HepG2 (cell line): ENCODE results near the gene CGREF1. TPM values are rescaled to one million over a fixed set of nuclear protein-coding genes. Genes with fewer than 3 reads are reported as not detected.

Experiments used
- ATF7-NPFF ChIP-seq: sonication (generic); formaldehyde crosslinking; IDR thresholded peaks from 2 replicates; pipeline ENCODE4 v1.8.1; 2023; ENCODE audit warnings: mild to moderate bottlenecking, low read depth, missing genetic modification reagents, moderate library complexity
- CREB1 ChIP-seq, 2 experiments: fragments of 450-650 bp in 1 of 2; IDR thresholded peaks; 2 replicates each; pipeline ENCODE4 v1.6.1; 2016 to 2017; ENCODE audit warnings: control low read depth in 1 of 2, mild to moderate bottlenecking in 1 of 2, missing compliant biosample characterization in 1 of 2, missing genetic modification characterization in 1 of 2
- FOXA3 ChIP-seq: IDR thresholded peaks from 2 replicates; pipeline ENCODE4 v1.6.1; 2016; ENCODE audit warnings: missing genetic modification reagents, missing compliant biosample characterization
- FOXO1 ChIP-seq: sonication (generic); formaldehyde crosslinking; IDR thresholded peaks from 2 replicates; pipeline ENCODE4 v1.4.0; 2020; ENCODE audit warnings: missing genetic modification reagents
- GATAD2A ChIP-seq: IDR thresholded peaks from 2 replicates; pipeline ENCODE4 v1.6.1; 2016
- PRMT3 ChIP-seq: sonication (generic); formaldehyde crosslinking; IDR thresholded peaks from 2 replicates; pipeline ENCODE4 v1.8.1; 2022; ENCODE audit warnings: low read depth, mild to moderate bottlenecking, moderate library complexity, missing genetic modification reagents, borderline replicate concordance
- SMAD9 ChIP-seq: sonication (generic); formaldehyde crosslinking; IDR thresholded peaks from 2 replicates; pipeline ENCODE4 v1.5.1; 2020; ENCODE audit warnings: mild to moderate bottlenecking, missing genetic modification reagents
- SNAPC2 ChIP-seq: sonication (generic); formaldehyde crosslinking; IDR thresholded peaks from 2 replicates; pipeline ENCODE4 v1.8.1; 2022; ENCODE audit warnings: mild to moderate bottlenecking, missing genetic modification reagents
- SSRP1 ChIP-seq: IDR thresholded peaks from 2 replicates; pipeline ENCODE4 v1.6.1; 2016; ENCODE audit warnings: control low read depth
- ZC3H4 ChIP-seq: sonication (generic); formaldehyde crosslinking; IDR thresholded peaks from 2 replicates; pipeline ENCODE4 v1.4.0; 2020; ENCODE audit warnings: missing genetic modification reagents, borderline replicate concordance
- ZNF124 ChIP-seq: sonication (generic); formaldehyde crosslinking; IDR thresholded peaks from 2 replicates; pipeline ENCODE4 v1.4.0; 2020; ENCODE audit warnings: missing genetic modification reagents
- ZNF350 ChIP-seq: sonication (generic); formaldehyde crosslinking; IDR thresholded peaks from 2 replicates; pipeline ENCODE4 v1.4.0; 2020; ENCODE audit warnings: mild to moderate bottlenecking, low read depth, missing genetic modification reagents, borderline replicate concordance
- ZNF563 ChIP-seq: sonication (generic); formaldehyde crosslinking; IDR thresholded peaks from 2 replicates; pipeline ENCODE4 v1.8.0; 2022; ENCODE audit warnings: mild to moderate bottlenecking, moderate library complexity, missing genetic modification reagents
- ZNF614 ChIP-seq: IDR thresholded peaks from 2 replicates; pipeline ENCODE4 v1.6.1; 2018; ENCODE audit warnings: missing biosample characterization, missing genetic modification reagents, inconsistent platforms, borderline replicate concordance
- ZNF646 ChIP-seq: sonication (generic); formaldehyde crosslinking; IDR thresholded peaks from 2 replicates; pipeline ENCODE4 v1.9.0; 2021; ENCODE audit warnings: mild to moderate bottlenecking, missing genetic modification reagents
- polyA plus RNA-seq, 8 experiments: library from polyadenylated mRNA; depleted of rRNA in 3 of 8; stranded (reverse) in 7 of 8; unstranded in 1 of 8; fragments of >200 nt; fragmentation: Illumina TruSeq in 4 of 8; extraction: Trizol in 4 of 8; gene quantifications; 2 replicates each; pipeline versions ENCODE4 v1.2.1 to v1.2.3, GENCODE V29; 2011 to 2016; ENCODE audit warnings: low read depth in 4 of 8, missing spikeins in 1 of 8, mixed read lengths in 1 of 8; ENCODE audit not compliant: insufficient read depth in 1 of 8
- total RNA-seq, 5 experiments: library from RNA; depleted of rRNA; stranded (reverse); fragments of >200 nt; fragmentation: Illumina TruSeq; extraction: Trizol; gene quantifications; 2 replicates each; pipeline ENCODE4 v1.2.3, GENCODE V29; 2016; ENCODE audit warnings: low read depth in 1 of 5
- TF ChIP-seq, protein P1 (sequence below): sonication (generic); formaldehyde crosslinking; IDR thresholded peaks from 2 replicates; pipeline ENCODE4 v1.4.0; 2020; ENCODE audit warnings: missing genetic modification reagents
- TF ChIP-seq, protein P2 (sequence below): sonication (generic); formaldehyde crosslinking; IDR thresholded peaks from 2 replicates; pipeline ENCODE4 v1.4.0; 2020; ENCODE audit warnings: mild to moderate bottlenecking, missing genetic modification reagents

The CGREF1 gene
- total and polyA plus RNA-seq, 2 of the 13 experiments (the other 11 are each of a cell fraction or from before 2014, with no cell fraction given) = 13.9 to 23.4 TPM

GRCh38 chr2:27133905-27134780, 15.2 kb upstream of the CGREF1 start, which contains the start of gene PREB (continued):
- TF ChIP-seq ZNF124 (CRISPR knock-in tag) (no peak), ZNF563 (CRISPR knock-in tag) (peak; percentile 53), FOXO1 (no peak), SNAPC2 (CRISPR knock-in tag) (0 out of 2 replicates have a peak, but pooled peaks have one; percentile 58), ZC3H4 (CRISPR knock-in tag) (no peak; the same call in 1 of the 2 replicates), ZNF614 (CRISPR knock-in tag) (peak; percentile 48; the same call in 1 of the 2 replicates), FOXA3 (no peak), PRMT3 (CRISPR knock-in tag) (no peak), ZNF350 (peak; percentile 31), ZNF646 (CRISPR knock-in tag) (no peak), CREB1 (IDR thresholded peaks at IDR 0.05) (peak; percentile 75), CREB1 (CRISPR knock-in tag; IDR thresholded peaks at IDR 0.05) (no peak), SSRP1 (CRISPR knock-in tag) (no peak), SMAD9 (CRISPR knock-in tag) (no peak), ATF7-NPFF (peak; percentile 94), GATAD2A (CRISPR knock-in tag) (no peak)
- TF ChIP-seq, protein P1, sequence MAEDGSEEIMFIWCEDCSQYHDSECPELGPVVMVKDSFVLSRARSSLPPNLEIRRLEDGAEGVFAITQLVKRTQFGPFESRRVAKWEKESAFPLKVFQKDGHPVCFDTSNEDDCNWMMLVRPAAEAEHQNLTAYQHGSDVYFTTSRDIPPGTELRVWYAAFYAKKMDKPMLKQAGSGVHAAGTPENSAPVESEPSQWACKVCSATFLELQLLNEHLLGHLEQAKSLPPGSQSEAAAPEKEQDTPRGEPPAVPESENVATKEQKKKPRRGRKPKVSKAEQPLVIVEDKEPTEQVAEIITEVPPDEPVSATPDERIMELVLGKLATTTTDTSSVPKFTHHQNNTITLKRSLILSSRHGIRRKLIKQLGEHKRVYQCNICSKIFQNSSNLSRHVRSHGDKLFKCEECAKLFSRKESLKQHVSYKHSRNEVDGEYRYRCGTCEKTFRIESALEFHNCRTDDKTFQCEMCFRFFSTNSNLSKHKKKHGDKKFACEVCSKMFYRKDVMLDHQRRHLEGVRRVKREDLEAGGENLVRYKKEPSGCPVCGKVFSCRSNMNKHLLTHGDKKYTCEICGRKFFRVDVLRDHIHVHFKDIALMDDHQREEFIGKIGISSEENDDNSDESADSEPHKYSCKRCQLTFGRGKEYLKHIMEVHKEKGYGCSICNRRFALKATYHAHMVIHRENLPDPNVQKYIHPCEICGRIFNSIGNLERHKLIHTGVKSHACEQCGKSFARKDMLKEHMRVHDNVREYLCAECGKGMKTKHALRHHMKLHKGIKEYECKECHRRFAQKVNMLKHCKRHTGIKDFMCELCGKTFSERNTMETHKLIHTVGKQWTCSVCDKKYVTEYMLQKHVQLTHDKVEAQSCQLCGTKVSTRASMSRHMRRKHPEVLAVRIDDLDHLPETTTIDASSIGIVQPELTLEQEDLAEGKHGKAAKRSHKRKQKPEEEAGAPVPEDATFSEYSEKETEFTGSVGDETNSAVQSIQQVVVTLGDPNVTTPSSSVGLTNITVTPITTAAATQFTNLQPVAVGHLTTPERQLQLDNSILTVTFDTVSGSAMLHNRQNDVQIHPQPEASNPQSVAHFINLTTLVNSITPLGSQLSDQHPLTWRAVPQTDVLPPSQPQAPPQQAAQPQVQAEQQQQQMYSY (CRISPR knock-in tag) = no peak
- TF ChIP-seq, protein P2, sequence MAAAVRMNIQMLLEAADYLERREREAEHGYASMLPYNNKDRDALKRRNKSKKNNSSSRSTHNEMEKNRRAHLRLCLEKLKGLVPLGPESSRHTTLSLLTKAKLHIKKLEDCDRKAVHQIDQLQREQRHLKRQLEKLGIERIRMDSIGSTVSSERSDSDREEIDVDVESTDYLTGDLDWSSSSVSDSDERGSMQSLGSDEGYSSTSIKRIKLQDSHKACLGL (CRISPR knock-in tag) = peak; percentile 84
